Fibroblast of skin of right quadriceps (primary cell): ENCODE results near the gene ABCC6.
"Not testable (repeated sequence)": the region's sequence is repeated elsewhere in the genome, so short reads cannot be mapped to it uniquely, and the experiment has no call there.

Experiments used
- DNase-seq: peaks from one replicate; pipeline ENCODE4 v3.0.0-alpha.2; 2013

Gene ABCC6

GRCh38 chr16:16222850-16223661, at the start of gene ABCC6:
ABCC6 (minus strand) TSS chr16:16223494; CDS start chr16:16223434, 60 bp downstream.
- DNase-seq = not testable (repeated sequence)

- DNase-seq = not testable (repeated sequence)
These were observed 49.4 kb upstream of the ABCC6 start for GRCh38 chr16:16272573-16273221.

GRCh38 chr16:16271658-16272057, 48.4 kb upstream of the ABCC6 start:
- not testable (repeated sequence) for DNase-seq

- not testable (repeated sequence) for DNase-seq
These were observed 45.0 kb upstream of the ABCC6 start for GRCh38 chr16:16268185-16268808.

- DNase-seq = not testable (repeated sequence)
These were observed 44.4 kb upstream of the ABCC6 start for GRCh38 chr16:16267708-16268107.

- DNase-seq = not testable (repeated sequence)
These were observed 41.8 kb upstream of the ABCC6 start for GRCh38 chr16:16265044-16265443.

GRCh38 chr16:16263947-16264346, 40.7 kb upstream of the ABCC6 start:
- not testable (repeated sequence) for DNase-seq

GRCh38 chr16:16262954-16263555, 39.8 kb upstream of the ABCC6 start:
- DNase-seq = not testable (repeated sequence)

- not testable (repeated sequence) for DNase-seq
These were observed 36.7 kb upstream of the ABCC6 start for GRCh38 chr16:16259971-16260370.

GRCh38 chr16:16258822-16259221, 35.5 kb upstream of the ABCC6 start:
- not testable (repeated sequence) for DNase-seq

GRCh38 chr16:16257301-16257923, 34.1 kb upstream of the ABCC6 start:
- not testable (repeated sequence) for DNase-seq

- DNase-seq = not testable (repeated sequence)
These were observed 29.1 kb upstream of the ABCC6 start for GRCh38 chr16:16252377-16252776.

GRCh38 chr16:16249621-16250330, 26.5 kb upstream of the ABCC6 start:
- not testable (repeated sequence) for DNase-seq

GRCh38 chr16:16247439-16247838, 24.1 kb upstream of the ABCC6 start:
- DNase-seq = not testable (repeated sequence)

GRCh38 chr16:16246578-16247262, 23.4 kb upstream of the ABCC6 start:
- not testable (repeated sequence) for DNase-seq

GRCh38 chr16:16243886-16244285, 20.6 kb upstream of the ABCC6 start:
- not testable (repeated sequence) for DNase-seq

- not testable (repeated sequence) for DNase-seq
These were observed 17.4 kb upstream of the ABCC6 start for GRCh38 chr16:16240667-16241066.

- not testable (repeated sequence) for DNase-seq
These were observed 14.4 kb upstream of the ABCC6 start for GRCh38 chr16:16237738-16238137.

GRCh38 chr16:16237071-16237470, 13.8 kb upstream of the ABCC6 start:
- DNase-seq = not testable (repeated sequence)

GRCh38 chr16:16232692-16233061, 9.4 kb upstream of the ABCC6 start:
- not testable (repeated sequence) for DNase-seq

- DNase-seq = not testable (repeated sequence)
These were observed 458 bp upstream of the ABCC6 start for GRCh38 chr16:16223662-16224241.
